K562 (cell line): Measurements from ENCODE around the gene PUS7.

Experiments
- CSDE1 ChIP-seq, 2 experiments: fragments of 450-650 bp; IDR thresholded peaks; 2 replicates each; pipeline ENCODE4 v1.6.1; 2016; ENCODE audit warnings: mild to moderate bottlenecking in 1 of 2
- MAFG ChIP-seq: fragments of 450-650 bp; conservative IDR thresholded peaks from 2 replicates; pipeline ENCODE4 v1.6.1; 2016; ENCODE audit warnings: missing genetic modification characterization, missing compliant biosample characterization
- PHTF2 ChIP-seq: fragments of 250-450 bp; sonication (Bioruptor Pico); IDR thresholded peaks from 2 replicates; pipeline ENCODE4 v1.5.0; 2021; ENCODE audit warnings: mild to moderate bottlenecking
- RCOR1 ChIP-seq, 2 experiments: IDR thresholded peaks; 2 replicates each; pipeline ENCODE4 v1.6.1; 2012; ENCODE audit warnings: low read depth in 2 of 2, low read length in 2 of 2, borderline replicate concordance in 1 of 2, improper control_type of control experiment in 1 of 2
- TF ChIP-seq, protein P1 (sequence below), 3 experiments: IDR thresholded peaks in 2 of 3; conservative IDR thresholded peaks in 1 of 3; 2 replicates each; pipeline ENCODE4 v1.5.1; 2011 to 2012; ENCODE audit warnings: low read length in 3 of 3, mild to moderate bottlenecking in 3 of 3, control low read depth in 2 of 3, improper control_type of control experiment in 1 of 3, inconsistent platforms in 1 of 3, low read depth in 1 of 3, mixed read lengths in 1 of 3, moderate library complexity in 1 of 3; ENCODE audit not compliant: insufficient read depth in 2 of 3
- TF ChIP-seq, protein P2 (sequence below), 3 experiments: fragments of 200-800 bp in 1 of 3; fragments of 250-450 bp in 1 of 3; fragments of 450-650 bp in 1 of 3; sonication (Bioruptor Pico) in 1 of 3; sonication (Bioruptor generic) in 1 of 3; formaldehyde crosslinking in 1 of 3; IDR thresholded peaks; 2 replicates each; pipeline versions ENCODE4 v1.6.1 to v1.8.0; 2016 to 2022; ENCODE audit warnings: mild to moderate bottlenecking in 2 of 3, missing genetic modification characterization in 2 of 3, missing compliant biosample characterization in 1 of 3, moderate library complexity in 1 of 3
- TF ChIP-seq, protein P3 (sequence below): fragments of 200-800 bp; sonication (Bioruptor generic); IDR thresholded peaks from 2 replicates; pipeline ENCODE4 v1.6.1; 2016; ENCODE audit warnings: missing genetic modification characterization, missing compliant biosample characterization
- TF ChIP-seq, protein P4 (sequence below): fragments of 450-650 bp; formaldehyde crosslinking; IDR thresholded peaks from 2 replicates; pipeline ENCODE4 v1.4.0; 2020; ENCODE audit warnings: mild to moderate bottlenecking, moderate library complexity

DNA sequence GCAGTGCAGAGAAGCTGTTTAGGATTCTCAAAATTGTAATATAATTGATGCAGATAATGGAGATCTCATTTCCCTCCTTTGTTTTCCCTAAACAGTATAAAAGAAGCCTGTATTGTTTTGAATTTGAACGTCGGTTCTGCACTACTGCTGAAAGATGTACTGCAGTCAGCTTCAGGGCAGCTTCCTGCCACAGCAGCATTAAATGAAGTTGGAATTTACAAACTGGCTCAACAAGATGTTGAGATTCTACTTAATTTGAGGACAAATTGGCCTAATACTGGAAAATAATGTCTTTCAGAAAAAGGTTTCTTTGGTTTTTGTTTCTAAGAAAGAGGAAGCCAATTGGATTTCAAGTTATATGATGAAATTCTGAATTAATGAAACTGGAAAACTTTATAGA lies 45.0 kb upstream of the PUS7 start:
- TF ChIP-seq, protein P1, sequence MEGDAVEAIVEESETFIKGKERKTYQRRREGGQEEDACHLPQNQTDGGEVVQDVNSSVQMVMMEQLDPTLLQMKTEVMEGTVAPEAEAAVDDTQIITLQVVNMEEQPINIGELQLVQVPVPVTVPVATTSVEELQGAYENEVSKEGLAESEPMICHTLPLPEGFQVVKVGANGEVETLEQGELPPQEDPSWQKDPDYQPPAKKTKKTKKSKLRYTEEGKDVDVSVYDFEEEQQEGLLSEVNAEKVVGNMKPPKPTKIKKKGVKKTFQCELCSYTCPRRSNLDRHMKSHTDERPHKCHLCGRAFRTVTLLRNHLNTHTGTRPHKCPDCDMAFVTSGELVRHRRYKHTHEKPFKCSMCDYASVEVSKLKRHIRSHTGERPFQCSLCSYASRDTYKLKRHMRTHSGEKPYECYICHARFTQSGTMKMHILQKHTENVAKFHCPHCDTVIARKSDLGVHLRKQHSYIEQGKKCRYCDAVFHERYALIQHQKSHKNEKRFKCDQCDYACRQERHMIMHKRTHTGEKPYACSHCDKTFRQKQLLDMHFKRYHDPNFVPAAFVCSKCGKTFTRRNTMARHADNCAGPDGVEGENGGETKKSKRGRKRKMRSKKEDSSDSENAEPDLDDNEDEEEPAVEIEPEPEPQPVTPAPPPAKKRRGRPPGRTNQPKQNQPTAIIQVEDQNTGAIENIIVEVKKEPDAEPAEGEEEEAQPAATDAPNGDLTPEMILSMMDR (IDR thresholded peaks at IDR 0.05 in 2 of 3, conservative IDR thresholded peaks at IDR 0.05 in 1 of 3; ENCODE audit: insufficient read depth in 2 of 3, low read depth in 1 of 3, low read length in 3 of 3) = no peak
- TF ChIP-seq PHTF2 (CRISPR knock-in tag) (no peak), CSDE1 (IDR thresholded peaks at IDR 0.05) (no peak), RCOR1 (IDR thresholded peaks at IDR 0.05; ENCODE audit: borderline replicate concordance in 1 of 2, low read depth in 2 of 2, low read length in 2 of 2) (no peak), MAFG (tag) (no peak)
- TF ChIP-seq, protein P2, sequence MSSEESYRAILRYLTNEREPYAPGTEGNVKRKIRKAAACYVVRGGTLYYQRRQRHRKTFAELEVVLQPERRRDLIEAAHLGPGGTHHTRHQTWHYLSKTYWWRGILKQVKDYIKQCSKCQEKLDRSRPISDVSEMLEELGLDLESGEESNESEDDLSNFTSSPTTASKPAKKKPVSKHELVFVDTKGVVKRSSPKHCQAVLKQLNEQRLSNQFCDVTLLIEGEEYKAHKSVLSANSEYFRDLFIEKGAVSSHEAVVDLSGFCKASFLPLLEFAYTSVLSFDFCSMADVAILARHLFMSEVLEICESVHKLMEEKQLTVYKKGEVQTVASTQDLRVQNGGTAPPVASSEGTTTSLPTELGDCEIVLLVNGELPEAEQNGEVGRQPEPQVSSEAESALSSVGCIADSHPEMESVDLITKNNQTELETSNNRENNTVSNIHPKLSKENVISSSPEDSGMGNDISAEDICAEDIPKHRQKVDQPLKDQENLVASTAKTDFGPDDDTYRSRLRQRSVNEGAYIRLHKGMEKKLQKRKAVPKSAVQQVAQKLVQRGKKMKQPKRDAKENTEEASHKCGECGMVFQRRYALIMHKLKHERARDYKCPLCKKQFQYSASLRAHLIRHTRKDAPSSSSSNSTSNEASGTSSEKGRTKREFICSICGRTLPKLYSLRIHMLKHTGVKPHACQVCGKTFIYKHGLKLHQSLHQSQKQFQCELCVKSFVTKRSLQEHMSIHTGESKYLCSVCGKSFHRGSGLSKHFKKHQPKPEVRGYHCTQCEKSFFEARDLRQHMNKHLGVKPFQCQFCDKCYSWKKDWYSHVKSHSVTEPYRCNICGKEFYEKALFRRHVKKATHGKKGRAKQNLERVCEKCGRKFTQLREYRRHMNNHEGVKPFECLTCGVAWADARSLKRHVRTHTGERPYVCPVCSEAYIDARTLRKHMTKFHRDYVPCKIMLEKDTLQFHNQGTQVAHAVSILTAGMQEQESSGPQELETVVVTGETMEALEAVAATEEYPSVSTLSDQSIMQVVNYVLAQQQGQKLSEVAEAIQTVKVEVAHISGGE (CRISPR knock-in tag; IDR thresholded peaks at IDR 0.05) = no peak
- TF ChIP-seq, protein P3, sequence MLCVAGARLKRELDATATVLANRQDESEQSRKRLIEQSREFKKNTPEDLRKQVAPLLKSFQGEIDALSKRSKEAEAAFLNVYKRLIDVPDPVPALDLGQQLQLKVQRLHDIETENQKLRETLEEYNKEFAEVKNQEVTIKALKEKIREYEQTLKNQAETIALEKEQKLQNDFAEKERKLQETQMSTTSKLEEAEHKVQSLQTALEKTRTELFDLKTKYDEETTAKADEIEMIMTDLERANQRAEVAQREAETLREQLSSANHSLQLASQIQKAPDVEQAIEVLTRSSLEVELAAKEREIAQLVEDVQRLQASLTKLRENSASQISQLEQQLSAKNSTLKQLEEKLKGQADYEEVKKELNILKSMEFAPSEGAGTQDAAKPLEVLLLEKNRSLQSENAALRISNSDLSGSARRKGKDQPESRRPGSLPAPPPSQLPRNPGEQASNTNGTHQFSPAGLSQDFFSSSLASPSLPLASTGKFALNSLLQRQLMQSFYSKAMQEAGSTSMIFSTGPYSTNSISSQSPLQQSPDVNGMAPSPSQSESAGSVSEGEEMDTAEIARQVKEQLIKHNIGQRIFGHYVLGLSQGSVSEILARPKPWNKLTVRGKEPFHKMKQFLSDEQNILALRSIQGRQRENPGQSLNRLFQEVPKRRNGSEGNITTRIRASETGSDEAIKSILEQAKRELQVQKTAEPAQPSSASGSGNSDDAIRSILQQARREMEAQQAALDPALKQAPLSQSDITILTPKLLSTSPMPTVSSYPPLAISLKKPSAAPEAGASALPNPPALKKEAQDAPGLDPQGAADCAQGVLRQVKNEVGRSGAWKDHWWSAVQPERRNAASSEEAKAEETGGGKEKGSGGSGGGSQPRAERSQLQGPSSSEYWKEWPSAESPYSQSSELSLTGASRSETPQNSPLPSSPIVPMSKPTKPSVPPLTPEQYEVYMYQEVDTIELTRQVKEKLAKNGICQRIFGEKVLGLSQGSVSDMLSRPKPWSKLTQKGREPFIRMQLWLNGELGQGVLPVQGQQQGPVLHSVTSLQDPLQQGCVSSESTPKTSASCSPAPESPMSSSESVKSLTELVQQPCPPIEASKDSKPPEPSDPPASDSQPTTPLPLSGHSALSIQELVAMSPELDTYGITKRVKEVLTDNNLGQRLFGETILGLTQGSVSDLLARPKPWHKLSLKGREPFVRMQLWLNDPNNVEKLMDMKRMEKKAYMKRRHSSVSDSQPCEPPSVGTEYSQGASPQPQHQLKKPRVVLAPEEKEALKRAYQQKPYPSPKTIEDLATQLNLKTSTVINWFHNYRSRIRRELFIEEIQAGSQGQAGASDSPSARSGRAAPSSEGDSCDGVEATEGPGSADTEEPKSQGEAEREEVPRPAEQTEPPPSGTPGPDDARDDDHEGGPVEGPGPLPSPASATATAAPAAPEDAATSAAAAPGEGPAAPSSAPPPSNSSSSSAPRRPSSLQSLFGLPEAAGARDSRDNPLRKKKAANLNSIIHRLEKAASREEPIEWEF (CRISPR knock-in tag) = no peak
- TF ChIP-seq, protein P4, sequence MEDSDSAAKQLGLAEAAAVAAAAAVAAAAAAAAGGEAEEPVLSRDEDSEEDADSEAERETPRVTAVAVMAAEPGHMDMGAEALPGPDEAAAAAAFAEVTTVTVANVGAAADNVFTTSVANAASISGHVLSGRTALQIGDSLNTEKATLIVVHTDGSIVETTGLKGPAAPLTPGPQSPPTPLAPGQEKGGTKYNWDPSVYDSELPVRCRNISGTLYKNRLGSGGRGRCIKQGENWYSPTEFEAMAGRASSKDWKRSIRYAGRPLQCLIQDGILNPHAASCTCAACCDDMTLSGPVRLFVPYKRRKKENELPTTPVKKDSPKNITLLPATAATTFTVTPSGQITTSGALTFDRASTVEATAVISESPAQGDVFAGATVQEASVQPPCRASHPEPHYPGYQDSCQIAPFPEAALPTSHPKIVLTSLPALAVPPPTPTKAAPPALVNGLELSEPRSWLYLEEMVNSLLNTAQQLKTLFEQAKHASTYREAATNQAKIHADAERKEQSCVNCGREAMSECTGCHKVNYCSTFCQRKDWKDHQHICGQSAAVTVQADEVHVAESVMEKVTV = no peak
